Bronchial epithelial cell (primary cell): ENCODE results near the gene CLDN17. TPM values are rescaled to one million over a fixed set of nuclear protein-coding genes. Genes with fewer than 3 reads are reported as not detected.
A peak's percentile ranks its signal among the peaks of the same experiment; 100 is the strongest.

Experiments used
- DNase-seq: peaks from one replicate; pipeline ENCODE4 v3.0.0-alpha.2; 2010; ENCODE audit warnings: low read depth
- FAIRE-seq: peaks from 2 replicates; lab custom pipeline; 2011; peaks lifted over from hg19 to GRCh38; lab: Jason Lieb, UNC
- H3K27me3 ChIP-seq: 2 replicates; pipeline ENCODE4 v1.5.1; 2011; ENCODE audit warnings: low read length; ENCODE audit not compliant: control insufficient read depth, insufficient read depth
- H3K36me3 ChIP-seq: 2 replicates; pipeline ENCODE4 v1.5.1; 2011; ENCODE audit warnings: low read length; ENCODE audit not compliant: control insufficient read depth, insufficient read depth
- H3K4me3 ChIP-seq: 2 replicates; pipeline ENCODE4 v1.5.1; 2011; ENCODE audit warnings: mild to moderate bottlenecking, low read depth, low read length, control low read depth
- CTCF ChIP-seq: IDR thresholded peaks from 2 replicates; pipeline ENCODE4 v1.5.1; 2011; ENCODE audit warnings: mild to moderate bottlenecking, moderate library complexity, low read length, control low read depth, inconsistent platforms; ENCODE audit not compliant: insufficient read depth, severe bottlenecking
- total RNA-seq: library from RNA; depleted of rRNA; stranded (reverse); fragments of >200 nt; gene quantifications from 2 replicates; pipeline ENCODE4 v1.2.1, GENCODE V29; 2014

Gene CLDN17
- total RNA-seq, 1 donor from 2014 or later = not detected

- Histone ChIP-seq H3K4me3 (no peak overlapping the region), H3K36me3 (no peaks in the 10 kb centered on the region), H3K27me3 (no peaks in the 10 kb centered on the region)
- no peak for DNase-seq
- FAIRE-seq = peak; percentile 7
- no peak for TF ChIP-seq CTCF
These were observed 19.6 kb upstream of the CLDN17 start for GRCh38 chr21:30186242-30186641.

GRCh38 chr21:30168086-30168485 lies 1.5 kb upstream of the CLDN17 start:
- Histone ChIP-seq H3K4me3 (no peak overlapping the region), H3K27me3 (no peaks in the 10 kb centered on the region), H3K36me3 (no peaks in the 10 kb centered on the region)
- FAIRE-seq (no peak), DNase-seq (peak; percentile 77)
- no peak for TF ChIP-seq CTCF

GRCh38 chr21:30166171-30166570 lies 434 bp downstream of the CLDN17 start:
- no peak for DNase-seq
- H3K27me3 ChIP-seq = no peaks in the 10 kb centered on the region
- H3K4me3 ChIP-seq = no peak overlapping the region
- FAIRE-seq = no peak
- TF ChIP-seq CTCF = no peak
- no peaks in the 10 kb centered on the region for H3K36me3 ChIP-seq

- no peak for TF ChIP-seq CTCF
- no peaks in the 10 kb centered on the region for H3K36me3 ChIP-seq
- no peaks in the 10 kb centered on the region for H3K27me3 ChIP-seq
- no peak overlapping the region for H3K4me3 ChIP-seq
- FAIRE-seq (no peak), DNase-seq (peak; percentile 96)
These were observed 1.8 kb downstream of the CLDN17 start for GRCh38 chr21:30164796-30165195.

GRCh38 chr21:30153697-30154340 lies 12.8 kb downstream of the CLDN17 start:
- Histone ChIP-seq H3K27me3 (no peaks in the 10 kb centered on the region), H3K36me3 (no peaks in the 10 kb centered on the region), H3K4me3 (no peak overlapping the region)
- DNase-seq (peak; percentile 78), FAIRE-seq (no peak)
- no peak for TF ChIP-seq CTCF

GRCh38 chr21:30152792-30153191 lies 13.8 kb downstream of the CLDN17 start:
- Histone ChIP-seq H3K36me3 (no peaks in the 10 kb centered on the region), H3K4me3 (no peak overlapping the region), H3K27me3 (no peaks in the 10 kb centered on the region)
- TF ChIP-seq CTCF = no peak
- peak; percentile 34 for DNase-seq
- no peak for FAIRE-seq
